GM19239 (cell line): ENCODE results near the gene BBLN.

Experiments
- DNase-seq: peaks from one replicate; pipeline ENCODE4 v3.0.0; 2011; ENCODE audit warnings: low spot score; ENCODE audit not compliant: insufficient read length
- FAIRE-seq: peaks from 2 replicates; lab custom pipeline; 2011; peaks lifted over from hg19 to GRCh38; lab: Jason Lieb, UNC

BBLN gene

GRCh38 chr9:128206484-128206883 lies 46.4 kb downstream of the BBLN start:
- no peak for FAIRE-seq

GRCh38 chr9:128206916-128207910 lies 47.1 kb downstream of the BBLN start:
- no peak for FAIRE-seq
- no peak for DNase-seq

More at GRCh38 chr9:128206484-128206883, 46.4 kb downstream of the BBLN start:
- DNase-seq, result no peak

- no peak for DNase-seq
- no peak for FAIRE-seq
Measured at GRCh38 chr9:128208386-128208785, 48.3 kb downstream of the BBLN start.

- FAIRE-seq, result no peak
- DNase-seq, result no peak
Measured at GRCh38 chr9:128208946-128209669, 49.0 kb downstream of the BBLN start.

GRCh38 chr9:128211186-128211980 lies 51.3 kb downstream of the BBLN start:
- FAIRE-seq, result no peak
- no peak for DNase-seq

- DNase-seq, result no peak
- no peak for FAIRE-seq
Measured at GRCh38 chr9:128211981-128212281, 51.9 kb downstream of the BBLN start.
